Measurements from ENCODE around the gene TMEM41A.

GRCh38 chr3:185528532-185528931 lies 29.7 kb upstream of the TMEM41A start:
- no peak for TF ChIP-seq CTCF (IDR thresholded peaks at IDR 0.05; ENCODE audit: low read length)
- no peak for TF ChIP-seq EZH2 (IDR thresholded peaks at IDR 0.05; ENCODE audit: borderline replicate concordance, low read length)

Measured in OCI-LY1 (cell line).